Measurements from ENCODE around the gene ADAMTS19. TPM values are rescaled to one million over a fixed set of nuclear protein-coding genes. Genes with fewer than 3 reads are reported as not detected.
A peak's percentile ranks its signal among the peaks of the same experiment; 100 is the strongest.
"Not testable (repeated sequence)": the region's sequence is repeated elsewhere in the genome, so short reads cannot be mapped to it uniquely, and the experiment has no call there.

The ADAMTS19 gene
- total RNA-seq, 1 experiment from 2014 or later: not detected

DNA sequence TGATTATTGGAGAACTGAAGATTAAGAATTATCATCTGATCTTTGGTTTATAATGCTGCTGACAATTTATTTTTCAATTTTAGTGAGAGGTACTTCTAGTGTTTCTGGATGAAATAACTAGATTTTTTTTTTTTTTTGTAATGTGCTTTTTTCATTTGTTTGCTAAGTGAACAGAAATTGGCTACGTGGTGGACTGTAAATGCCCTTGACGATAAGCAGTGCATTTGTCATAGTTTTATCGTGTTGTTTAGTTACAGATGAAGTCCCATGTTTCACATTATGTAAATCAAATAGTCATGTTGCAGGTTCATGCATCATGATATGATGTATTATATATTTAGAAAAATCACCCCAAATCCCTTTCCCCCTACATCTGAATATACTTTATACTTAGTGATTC is 81.0 kb downstream of the ADAMTS19 start:
- in situ Hi-C loops (cut with HindIII; ENCODE audit: low pct_unique_long_range_greater_than_20kb, low sequenced_read_pairs): no loop called here
- no peak for DNase-seq (ENCODE audit: low read depth, low spot score)

DNA sequence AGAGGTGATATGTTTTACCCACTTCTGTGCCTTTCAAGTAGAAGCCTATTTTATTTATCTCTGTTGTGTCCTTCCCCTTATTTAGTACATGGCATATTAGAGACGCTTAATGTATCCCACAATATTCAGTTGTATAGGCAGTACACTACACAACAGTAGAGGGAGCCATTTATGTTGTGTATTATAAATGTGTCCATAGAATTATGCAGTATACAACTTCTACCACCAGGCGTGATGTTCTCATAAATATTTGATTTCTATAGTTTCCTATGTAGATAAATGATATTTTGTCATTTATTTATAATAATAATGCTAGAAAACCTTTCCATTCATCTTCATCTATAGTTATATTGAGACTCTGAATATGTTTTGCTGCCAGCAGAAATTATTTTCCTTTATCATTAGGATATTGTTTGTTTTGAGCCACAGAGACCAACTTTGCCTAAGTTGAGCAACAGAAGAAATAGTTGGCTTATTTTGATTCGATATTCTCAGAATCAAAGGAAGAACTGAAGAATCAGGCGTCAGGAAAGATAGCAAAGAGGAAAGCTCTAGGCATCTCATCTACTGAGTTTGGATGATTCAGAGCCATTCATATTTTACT is 81.7 kb downstream of the ADAMTS19 start:
- peak; percentile 71 for DNase-seq (ENCODE audit: low read depth, low spot score)
- in situ Hi-C loops (cut with HindIII; ENCODE audit: low pct_unique_long_range_greater_than_20kb, low sequenced_read_pairs): no loop called here

DNA sequence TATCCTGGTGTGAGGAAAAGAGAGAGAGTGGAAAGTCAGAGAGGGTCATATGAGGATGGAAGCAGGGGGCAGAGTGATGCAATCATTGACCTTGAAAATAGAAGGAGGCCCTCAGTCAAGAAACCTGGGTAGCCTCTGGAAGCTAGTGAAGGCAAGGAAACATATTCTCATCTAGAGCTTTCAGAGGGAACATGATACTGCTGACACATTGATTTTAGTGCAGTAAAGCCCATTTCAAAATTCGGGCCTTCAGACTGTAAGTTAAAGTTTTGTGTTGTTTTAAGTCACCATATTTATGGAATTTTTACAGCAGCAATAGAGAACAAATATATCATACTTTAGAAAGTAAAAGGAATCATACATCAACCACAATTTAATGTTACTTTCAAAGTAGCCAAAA is 87.0 kb downstream of the ADAMTS19 start:
- in situ Hi-C loops (cut with HindIII; ENCODE audit: low pct_unique_long_range_greater_than_20kb, low sequenced_read_pairs): no loop called here
- DNase-seq (ENCODE audit: low read depth, low spot score): no peak

DNA sequence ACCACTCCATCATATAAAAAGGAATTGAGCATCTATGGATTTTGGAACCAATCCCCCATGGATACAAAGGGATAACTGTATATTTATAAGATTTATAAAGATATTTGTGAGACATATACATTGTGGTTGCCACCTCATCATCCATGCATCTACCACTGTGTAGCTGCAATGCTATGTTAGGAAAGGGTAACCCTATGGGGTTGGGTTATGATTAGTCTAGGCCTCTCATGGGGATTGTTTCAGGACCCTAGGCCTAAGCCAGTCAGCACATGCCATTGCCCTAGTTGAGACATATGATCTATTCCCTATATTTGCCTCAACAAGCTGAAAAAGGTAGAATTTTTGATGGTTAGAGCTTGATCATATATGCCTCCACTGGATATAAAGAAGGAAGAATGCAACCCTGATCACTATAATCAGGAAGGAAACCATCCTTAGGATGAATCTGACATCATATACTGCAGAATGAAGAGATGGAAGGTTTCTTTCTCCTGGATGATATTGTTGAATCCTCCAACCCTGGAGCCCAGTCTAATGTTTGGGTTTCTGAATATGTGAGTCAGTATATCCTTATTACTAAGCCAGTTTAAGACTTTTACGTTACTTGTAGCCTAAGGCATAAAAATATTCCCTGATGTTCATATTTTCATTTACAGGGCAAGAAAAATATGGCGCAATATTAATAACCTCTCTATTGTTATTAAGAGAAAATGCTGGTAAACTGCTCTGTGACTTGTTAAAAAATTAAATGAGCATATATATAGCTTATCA is 94.2 kb downstream of the ADAMTS19 start:
- in situ Hi-C loops (cut with HindIII; ENCODE audit: low pct_unique_long_range_greater_than_20kb, low sequenced_read_pairs): no loop called here
- DNase-seq (ENCODE audit: low read depth, low spot score): no peak

DNA sequence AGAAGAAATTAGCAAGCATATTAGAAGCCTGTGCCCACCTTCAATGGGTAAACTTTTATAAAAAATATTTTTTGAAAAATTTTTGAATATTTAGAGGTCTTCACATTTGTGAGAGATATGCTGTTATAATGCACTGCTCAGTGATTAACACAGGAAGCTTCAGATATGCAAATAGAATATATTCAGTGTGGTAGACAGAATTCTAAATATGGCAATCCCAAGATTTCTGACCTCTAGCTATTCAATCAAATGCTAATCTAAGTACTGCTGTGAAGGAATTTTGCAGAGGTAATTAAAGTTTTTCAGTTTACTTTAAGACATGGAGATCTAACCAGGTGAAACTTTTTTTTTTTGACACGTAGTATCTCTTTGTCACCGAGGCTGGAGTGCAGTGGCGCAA is 103.5 kb downstream of the ADAMTS19 start:
- no peak for DNase-seq (ENCODE audit: low read depth, low spot score)
- in situ Hi-C loops (cut with HindIII; ENCODE audit: low pct_unique_long_range_greater_than_20kb, low sequenced_read_pairs): no loop called here

DNA sequence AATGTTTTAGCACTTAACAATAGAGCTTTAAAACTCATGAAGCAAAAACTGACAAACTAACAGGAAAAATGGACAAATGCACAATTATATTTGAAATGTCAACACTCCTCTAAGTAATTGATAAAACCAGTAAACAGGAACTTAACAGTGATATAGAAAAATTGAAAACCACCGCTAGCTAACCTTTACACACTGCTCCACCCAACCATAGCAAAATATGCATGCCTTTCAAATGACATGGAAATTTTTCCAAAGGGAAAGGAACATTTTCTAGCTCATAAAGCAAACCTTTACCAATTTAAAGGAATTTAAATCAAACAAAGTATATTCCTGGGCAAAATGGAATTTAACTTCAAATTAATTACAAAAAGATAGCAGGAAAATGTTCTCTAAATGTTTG is 109.2 kb downstream of the ADAMTS19 start:
- in situ Hi-C loops (cut with HindIII; ENCODE audit: low pct_unique_long_range_greater_than_20kb, low sequenced_read_pairs): no loop called here
- DNase-seq (ENCODE audit: low read depth, low spot score): no peak

DNA sequence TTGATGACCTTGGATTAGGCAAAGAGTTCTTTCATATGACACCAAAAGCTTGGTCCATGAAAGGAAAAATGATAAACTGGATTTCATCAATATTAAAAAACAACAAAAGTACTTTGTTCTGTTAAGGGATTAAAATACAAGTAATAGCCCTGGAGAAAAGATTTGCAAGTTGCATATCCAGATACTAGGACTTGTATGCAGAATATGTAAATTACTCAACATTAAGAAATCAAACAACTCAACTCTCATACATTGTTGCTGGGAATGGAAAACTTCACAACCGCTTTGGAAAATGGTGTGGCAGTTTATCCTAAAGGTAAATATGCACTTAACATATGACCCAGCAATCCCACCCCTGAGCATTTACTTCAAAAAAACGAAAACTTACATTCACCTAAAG is 112.0 kb downstream of the ADAMTS19 start:
- in situ Hi-C loops (cut with HindIII; ENCODE audit: low pct_unique_long_range_greater_than_20kb, low sequenced_read_pairs): no loop called here
- no peak for DNase-seq (ENCODE audit: low read depth, low spot score)

DNA sequence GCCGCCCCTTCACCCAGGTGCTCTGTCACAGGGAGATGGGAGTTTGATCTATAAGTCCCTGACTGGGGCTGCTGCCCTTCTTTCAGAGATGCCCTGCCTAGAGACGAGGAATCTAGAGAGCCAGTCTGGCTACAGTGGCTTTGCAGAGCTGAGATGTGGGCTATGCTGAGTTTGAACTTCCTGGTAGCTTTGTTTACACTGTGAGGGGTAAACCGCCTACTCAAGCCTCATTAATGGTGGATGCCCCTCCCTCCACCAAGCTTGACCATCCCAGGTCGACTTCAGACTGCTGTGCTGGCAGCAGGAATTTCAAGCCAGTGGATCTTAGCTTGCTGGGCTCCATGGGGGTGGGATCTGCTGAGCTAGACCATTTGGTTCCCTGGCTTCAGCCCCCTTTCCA is 124.4 kb downstream of the ADAMTS19 start:
- in situ Hi-C loops (cut with HindIII; ENCODE audit: low pct_unique_long_range_greater_than_20kb, low sequenced_read_pairs); DNase-seq (ENCODE audit: low read depth, low spot score): not testable (repeated sequence)

DNA sequence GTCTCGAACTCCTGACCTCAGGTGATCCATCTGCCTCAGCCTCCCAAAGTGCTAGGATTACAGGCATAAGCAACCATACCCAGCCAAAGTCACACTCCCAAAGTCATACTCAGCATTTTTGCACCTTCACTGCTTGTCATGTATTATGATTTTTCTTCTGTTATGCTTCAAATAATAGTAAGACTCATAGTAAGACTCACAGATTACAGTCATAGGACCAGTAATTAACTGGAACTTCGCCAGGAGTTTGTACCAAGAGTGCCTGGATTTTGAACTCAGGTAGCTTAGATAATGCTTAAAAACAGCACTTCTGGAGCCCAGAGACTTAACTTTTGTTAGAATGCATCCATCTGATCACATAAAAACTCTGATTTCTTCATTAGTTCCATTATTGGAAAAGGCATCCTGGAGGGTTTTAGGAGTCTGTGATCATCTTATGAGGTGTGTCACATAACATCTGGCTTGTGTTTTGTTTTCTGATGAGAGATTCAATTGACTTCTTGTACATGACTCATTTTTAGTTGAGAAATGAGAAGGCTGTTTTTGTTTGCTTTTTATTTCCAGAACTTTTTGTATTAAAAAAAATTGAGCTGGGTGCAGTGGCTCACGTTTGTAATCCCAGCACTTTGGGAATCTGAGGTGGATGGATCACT is 131.5 kb downstream of the ADAMTS19 start:
- DNase-seq (ENCODE audit: low read depth, low spot score): no peak
- in situ Hi-C loops (cut with HindIII; ENCODE audit: low pct_unique_long_range_greater_than_20kb, low sequenced_read_pairs): no loop called here

DNA sequence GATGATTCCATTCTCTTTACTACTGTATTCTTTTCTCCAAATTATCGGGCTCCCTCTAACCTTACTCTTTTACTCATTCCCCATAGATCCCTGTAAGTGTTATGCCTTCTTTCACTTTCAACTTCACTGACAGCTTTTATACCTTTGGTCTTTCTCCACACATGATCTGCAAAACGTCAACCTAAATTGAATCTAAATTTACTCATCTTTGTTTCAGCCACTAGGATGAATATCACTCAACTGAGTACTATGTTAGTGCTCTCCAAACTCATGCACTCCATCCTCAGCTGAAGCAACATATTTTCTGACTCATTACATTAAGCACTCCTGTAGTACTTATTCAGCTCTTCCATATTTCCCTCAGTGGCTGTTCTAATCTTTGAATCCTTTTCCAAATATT is 133.4 kb downstream of the ADAMTS19 start:
- in situ Hi-C loops (cut with HindIII; ENCODE audit: low pct_unique_long_range_greater_than_20kb, low sequenced_read_pairs): no loop called here
- DNase-seq (ENCODE audit: low read depth, low spot score): no peak

DNA sequence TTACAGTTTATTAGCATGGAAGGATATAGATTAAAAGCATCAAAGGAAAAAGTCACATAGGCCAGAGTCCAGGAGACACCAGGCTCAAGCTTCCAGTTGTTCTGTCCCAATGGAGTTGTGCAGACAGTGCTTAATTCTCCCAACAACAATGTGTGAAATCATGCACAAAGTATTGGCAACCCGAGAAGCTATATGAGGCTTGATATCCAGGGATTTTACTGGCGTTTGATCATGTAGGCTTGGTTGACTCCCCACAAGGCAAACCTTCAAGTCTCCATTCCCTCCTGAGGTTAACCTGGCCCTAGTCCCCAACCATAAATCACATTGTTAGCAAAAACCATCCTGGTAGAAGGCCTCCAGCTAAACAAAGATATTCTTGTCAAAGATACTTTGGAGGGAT is 141.5 kb downstream of the ADAMTS19 start:
- DNase-seq (ENCODE audit: low read depth, low spot score): no peak
- in situ Hi-C loops (cut with HindIII; ENCODE audit: low pct_unique_long_range_greater_than_20kb, low sequenced_read_pairs): no loop called here

DNA sequence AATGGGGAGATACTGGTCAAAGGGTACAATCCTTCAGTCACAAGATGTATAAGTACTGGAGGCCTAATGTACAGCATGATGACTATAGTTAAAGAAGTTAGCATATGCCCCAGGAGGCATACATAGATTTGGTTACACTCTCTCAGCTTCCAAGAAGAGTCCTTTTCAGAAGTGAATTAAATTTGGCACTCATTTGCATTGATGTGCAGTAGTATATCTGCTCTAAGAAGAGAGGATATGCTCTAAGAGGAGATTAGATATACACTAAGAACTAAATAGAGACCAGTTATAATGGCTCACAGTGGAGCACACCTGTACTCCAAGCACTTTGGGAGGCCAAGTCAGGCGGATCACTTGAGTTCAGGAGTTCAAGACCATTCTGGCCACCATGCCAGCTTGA is 148.3 kb downstream of the ADAMTS19 start:
- no peak for DNase-seq (ENCODE audit: low read depth, low spot score)
- in situ Hi-C loops (cut with HindIII; ENCODE audit: low pct_unique_long_range_greater_than_20kb, low sequenced_read_pairs): no loop called here

DNA sequence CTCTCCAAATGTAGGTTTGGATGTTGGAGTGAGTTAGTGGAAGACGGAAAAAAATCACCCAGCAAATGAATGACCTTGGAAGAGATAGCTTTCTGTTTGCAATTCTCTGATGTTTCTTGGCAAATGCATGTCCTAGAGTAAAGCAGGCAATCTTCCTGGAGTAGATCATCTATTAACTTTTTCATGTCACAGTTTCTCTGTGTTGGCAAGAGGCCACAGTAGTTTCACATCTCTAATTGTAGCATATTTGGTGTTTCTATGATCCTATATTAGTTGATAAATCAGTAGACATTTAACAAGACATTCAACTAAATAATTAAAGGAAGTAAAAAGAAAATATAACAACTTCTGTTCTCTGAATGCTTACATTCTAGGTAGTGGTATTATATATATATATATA is 149.6 kb downstream of the ADAMTS19 start:
- DNase-seq (ENCODE audit: low read depth, low spot score): no peak
- in situ Hi-C loops (cut with HindIII; ENCODE audit: low pct_unique_long_range_greater_than_20kb, low sequenced_read_pairs): no loop called here

DNA sequence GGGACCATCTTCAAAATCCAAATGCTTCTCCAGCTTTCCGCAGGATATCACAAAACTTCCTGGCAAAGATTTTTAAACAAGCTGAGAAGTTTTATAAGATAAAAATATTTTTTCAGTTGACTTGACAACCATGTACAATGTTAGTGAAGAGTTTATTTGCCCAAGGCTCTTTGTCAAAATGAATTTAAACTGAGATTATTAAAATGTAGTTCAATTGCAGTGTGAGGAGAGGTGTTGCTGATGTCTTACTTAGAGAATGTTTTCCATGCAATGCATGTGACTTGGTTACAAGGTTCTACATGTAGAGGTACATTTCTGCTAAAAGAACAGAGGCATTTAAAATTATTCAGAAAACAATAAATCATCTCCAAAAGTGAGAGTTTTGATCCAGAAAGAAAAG is 156.4 kb downstream of the ADAMTS19 start:
- in situ Hi-C loops (cut with HindIII; ENCODE audit: low pct_unique_long_range_greater_than_20kb, low sequenced_read_pairs): no loop called here
- DNase-seq (ENCODE audit: low read depth, low spot score): no peak

DNA sequence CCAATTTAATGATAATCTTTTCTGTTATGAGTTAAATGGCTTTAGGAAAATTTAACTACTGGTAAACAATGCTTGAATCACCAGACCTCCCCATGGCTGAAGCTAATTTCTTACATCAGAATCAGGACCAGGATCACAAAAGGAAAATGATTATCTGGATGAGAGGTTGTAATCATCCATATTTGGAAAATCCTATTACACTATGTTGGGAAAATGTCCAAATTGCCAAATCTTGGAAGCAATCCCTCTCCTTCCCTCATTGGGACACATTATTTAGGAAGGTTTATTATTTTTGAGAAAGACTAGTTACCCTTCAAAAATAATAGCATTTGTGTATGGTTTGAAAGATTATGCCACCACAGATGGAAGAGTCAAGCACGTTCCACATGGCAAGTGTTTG is 157.1 kb downstream of the ADAMTS19 start:
- in situ Hi-C loops (cut with HindIII; ENCODE audit: low pct_unique_long_range_greater_than_20kb, low sequenced_read_pairs): no loop called here
- DNase-seq (ENCODE audit: low read depth, low spot score): no peak

DNA sequence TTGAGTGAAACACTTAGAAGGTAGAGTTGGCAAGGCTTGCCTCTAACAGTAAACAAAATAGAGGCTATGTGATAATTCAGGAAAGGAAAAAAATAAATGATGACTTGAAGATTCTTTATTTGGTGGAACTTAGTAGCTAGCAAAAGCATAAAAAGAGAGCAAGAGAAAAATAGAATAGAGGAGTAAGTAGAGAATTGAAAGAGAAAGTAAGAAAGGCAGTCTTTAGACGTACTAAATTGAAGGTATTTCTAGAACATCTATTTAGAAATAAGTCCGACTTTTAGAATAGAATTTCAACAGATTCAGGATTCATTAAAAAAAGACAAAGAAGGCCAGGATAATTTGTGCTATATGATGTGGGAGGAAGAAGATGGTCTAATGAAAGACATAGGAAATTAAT is 159.7 kb downstream of the ADAMTS19 start:
- in situ Hi-C loops (cut with HindIII; ENCODE audit: low pct_unique_long_range_greater_than_20kb, low sequenced_read_pairs): no loop called here
- DNase-seq (ENCODE audit: low read depth, low spot score): no peak

DNA sequence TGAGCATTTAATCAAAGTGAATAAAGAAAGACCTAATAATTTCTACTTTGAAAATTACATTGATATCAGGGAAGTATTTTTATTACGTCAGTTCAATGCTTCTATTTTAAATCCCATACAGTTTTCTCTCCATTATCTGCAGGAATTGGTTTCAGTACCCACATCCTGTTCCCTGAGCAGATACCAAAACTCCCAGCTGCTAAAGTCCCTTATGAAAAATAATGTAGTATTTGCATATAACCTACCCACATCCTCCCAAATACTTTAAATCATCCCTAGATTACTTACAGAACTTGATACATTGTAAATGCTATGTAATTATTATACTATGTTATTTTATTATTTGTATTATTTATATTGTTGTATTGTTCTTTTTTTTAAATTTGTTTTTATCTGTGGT is 162.4 kb downstream of the ADAMTS19 start:
- in situ Hi-C loops (cut with HindIII; ENCODE audit: low pct_unique_long_range_greater_than_20kb, low sequenced_read_pairs): no loop called here
- no peak for DNase-seq (ENCODE audit: low read depth, low spot score)

DNA sequence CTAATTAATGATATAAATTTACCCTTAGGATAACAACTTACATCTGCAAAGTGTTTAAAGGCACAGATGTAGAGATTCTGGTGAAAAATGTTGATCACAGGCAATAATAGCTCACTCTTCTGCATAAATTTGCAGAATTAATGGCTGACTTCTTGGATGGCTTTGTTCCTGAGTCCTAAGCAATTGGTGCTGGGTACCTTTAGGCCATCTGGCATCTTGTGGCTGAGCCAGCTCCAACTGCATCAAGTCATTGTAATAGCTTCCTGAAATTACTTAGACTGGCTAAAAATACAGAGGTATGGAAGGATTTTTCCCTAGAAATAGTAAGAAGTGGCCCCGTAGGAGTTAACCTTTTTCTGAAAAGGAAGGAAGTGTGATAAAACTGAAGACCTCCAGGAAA is 169.5 kb downstream of the ADAMTS19 start:
- in situ Hi-C loops (cut with HindIII; ENCODE audit: low pct_unique_long_range_greater_than_20kb, low sequenced_read_pairs): no loop called here

DNA sequence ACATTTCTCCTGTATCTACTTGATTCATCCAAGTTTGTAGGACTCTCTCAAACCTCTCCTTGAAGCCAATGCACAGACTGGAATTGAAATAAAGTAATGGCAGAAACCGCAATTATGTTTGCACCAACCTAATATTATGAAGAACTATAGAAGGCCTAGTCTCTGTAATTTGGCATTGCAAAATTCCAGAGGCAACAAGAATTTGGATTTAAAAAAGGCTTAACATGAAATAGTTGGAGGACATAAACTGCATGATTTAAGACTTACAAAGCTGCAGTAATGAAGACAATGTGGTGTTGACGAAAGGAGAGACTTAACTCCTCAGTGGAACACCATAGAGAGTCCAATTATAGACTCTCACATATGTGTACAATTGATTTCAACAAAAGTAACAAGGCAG is 170.0 kb downstream of the ADAMTS19 start:
- DNase-seq (ENCODE audit: low read depth, low spot score): no peak
- in situ Hi-C loops (cut with HindIII; ENCODE audit: low pct_unique_long_range_greater_than_20kb, low sequenced_read_pairs): no loop called here

More for the DNA sequence above, 169.5 kb downstream of the ADAMTS19 start:
- DNase-seq (ENCODE audit: low read depth, low spot score): no peak

Measured in SK-MEL-5 (cell line).